ENCODE results near the gene ARRDC3. TPM values are rescaled to one million over a fixed set of nuclear protein-coding genes. Genes with fewer than 3 reads are reported as not detected.
A peak's percentile ranks its signal among the peaks of the same experiment; 100 is the strongest.

Gene ARRDC3
- total and polyA plus RNA-seq, 9 of the 15 experiments (the other 6 are each of a cell fraction or from before 2014, with no cell fraction given): 15.3 to 58.1 (median 39.4) TPM

- TF ChIP-seq TOE1 (IDR thresholded peaks at IDR 0.05; ENCODE audit: borderline replicate concordance): no peak
- TF ChIP-seq TOE1 (CRISPR knock-in tag; IDR thresholded peaks at IDR 0.05; ENCODE audit: borderline replicate concordance, low read depth): no peak
- TF ChIP-seq PTBP1 (IDR thresholded peaks at IDR 0.05; ENCODE audit: low read depth, low read length): no peak; the same call in 1 of the 2 replicates
- TF ChIP-seq HMGN3 (IDR thresholded peaks at IDR 0.05; ENCODE audit: borderline replicate concordance, extremely low read depth, insufficient read length, low read depth, low read length): peak; percentile 96
- no peak for TF ChIP-seq JUN (IDR thresholded peaks at IDR 0.05; ENCODE audit: borderline replicate concordance, low read depth, low read length)
- no peak for TF ChIP-seq JUN (CRISPR knock-in tag; IDR thresholded peaks at IDR 0.05; ENCODE audit: borderline replicate concordance)
- TF ChIP-seq NFYB (IDR thresholded peaks at IDR 0.05; ENCODE audit: extremely low read depth, insufficient read length): no peak
- TF ChIP-seq ZFP30 (CRISPR knock-in tag; IDR thresholded peaks at IDR 0.05; ENCODE audit: borderline replicate concordance): no peak
- no peak for TF ChIP-seq ARHGAP35 (IDR thresholded peaks at IDR 0.05; ENCODE audit: partially characterized antibody)
- TF ChIP-seq ZNF707 (CRISPR knock-in tag; conservative IDR thresholded peaks at IDR 0.05): no peak
- TF ChIP-seq ZNF277 (CRISPR knock-in tag; IDR thresholded peaks at IDR 0.05; ENCODE audit: borderline replicate concordance): no peak
- no peak for TF ChIP-seq SMAD1 (IDR thresholded peaks at IDR 0.05; ENCODE audit: low read depth, low read length, partially characterized antibody)
- TF ChIP-seq RFX5 (IDR thresholded peaks at IDR 0.05; ENCODE audit: low read depth, low read length): no peak
- peak; percentile 96 to 98 for TF ChIP-seq MLLT1 (IDR thresholded peaks at IDR 0.05)
- TF ChIP-seq ESRRA (IDR thresholded peaks at IDR 0.05; ENCODE audit: borderline replicate concordance, low read depth): no peak
- no peak for TF ChIP-seq SAFB2 (IDR thresholded peaks at IDR 0.05; ENCODE audit: borderline replicate concordance, low read depth, low read length, severe bottlenecking)
- TF ChIP-seq GMEB1 (CRISPR knock-in tag; IDR thresholded peaks at IDR 0.05): peak; percentile 84
- TF ChIP-seq ATF6 (CRISPR knock-in tag; IDR thresholded peaks at IDR 0.05): no peak
- TF ChIP-seq CTCFL (IDR thresholded peaks at IDR 0.05; ENCODE audit: borderline replicate concordance, insufficient read depth, low read depth, low read length, poor library complexity, severe bottlenecking): no peak
Observed at GRCh38 chr5:91379914-91380490, 3.1 kb downstream of the ARRDC3 start (continued).
